CD14-positive monocyte (primary cell): ENCODE measurements around the gene NTM. TPM values are rescaled to one million over a fixed set of nuclear protein-coding genes. Genes with fewer than 3 reads are reported as not detected.

Experiments used
- DNase-seq, 3 donors: peaks; one replicate each; pipeline ENCODE4 v3.0.0-alpha.2; 2011 to 2022
- H2AFZ ChIP-seq: 2 replicates; pipeline ENCODE4 v1.6.0; 2012; ENCODE audit warnings: mild to moderate bottlenecking, low read depth, low read length, inconsistent platforms; ENCODE audit not compliant: insufficient read depth, poor library complexity, severe bottlenecking
- H3K27ac ChIP-seq, 2 donors: 1 replicate in 1 of 2; 2 replicates in 1 of 2; pipeline ENCODE4 v1.5.1; 2012 to 2013; ENCODE audit warnings: low read length in 2 of 2, control low read depth in 1 of 2, inconsistent platforms in 1 of 2, low read depth in 1 of 2, mild to moderate bottlenecking in 1 of 2
- H3K27me3 ChIP-seq, 2 donors: one replicate each; pipeline versions ENCODE4 v1.6.0 to v1.6.1; 2011 to 2013; ENCODE audit warnings: low read length in 2 of 2; ENCODE audit not compliant: control insufficient read depth in 2 of 2, insufficient read depth in 2 of 2
- H3K36me3 ChIP-seq, 2 donors: replicated peaks in 1 of 2; 1 replicate in 1 of 2; 2 replicates in 1 of 2; pipeline versions ENCODE4 v1.5.1 to v1.6.1; 2012 to 2013; ENCODE audit warnings: low read length in 2 of 2, control low read depth in 1 of 2, inconsistent platforms in 1 of 2, mild to moderate bottlenecking in 1 of 2; ENCODE audit not compliant: insufficient read depth in 2 of 2, control insufficient read depth in 1 of 2
- H3K4me1 ChIP-seq, 2 donors: 1 replicate in 1 of 2; 2 replicates in 1 of 2; pipeline versions ENCODE4 v1.5.1 to v1.6.1; 2012 to 2013; ENCODE audit warnings: low read length in 2 of 2, control low read depth in 1 of 2, inconsistent platforms in 1 of 2, mild to moderate bottlenecking in 1 of 2, moderate library complexity in 1 of 2; ENCODE audit not compliant: insufficient read depth in 2 of 2, control insufficient read depth in 1 of 2
- H3K4me2 ChIP-seq: replicated peaks from 2 replicates; pipeline ENCODE3; 2012; ENCODE audit warnings: low read length, moderate library complexity, mild to moderate bottlenecking; ENCODE audit not compliant: poor library complexity, severe bottlenecking; ENCODE audit errors: extremely low read depth
- H3K4me3 ChIP-seq, 3 experiments: fragments of 200-600 bp in 1 of 3; sonication (generic) in 1 of 3; replicated peaks in 1 of 3; 1 replicate in 2 of 3; 2 replicates in 1 of 3; pipeline ENCODE4 v1.5.1; 2011 to 2013; ENCODE audit warnings: low read length in 3 of 3, mild to moderate bottlenecking in 3 of 3, control low read depth in 2 of 3, low read depth in 2 of 3, inconsistent platforms in 1 of 3, moderate library complexity in 1 of 3
- H3K79me2 ChIP-seq: 2 replicates; pipeline ENCODE4 v1.6.0; 2012; ENCODE audit warnings: mild to moderate bottlenecking, control low read depth, inconsistent platforms, low read length, moderate library complexity; ENCODE audit not compliant: insufficient read depth
- H3K9ac ChIP-seq: 2 replicates; pipeline ENCODE4 v1.6.0; 2017; ENCODE audit warnings: low read length, mild to moderate bottlenecking; ENCODE audit not compliant: insufficient read depth, poor library complexity, severe bottlenecking
- H3K9me3 ChIP-seq, 2 donors: replicated peaks in 1 of 2; 1 replicate in 1 of 2; 2 replicates in 1 of 2; pipeline versions ENCODE4 v1.5.1 to v1.6.1; 2012 to 2013; ENCODE audit warnings: low read length in 2 of 2, control low read depth in 1 of 2; ENCODE audit not compliant: control insufficient read depth in 1 of 2, insufficient read depth in 1 of 2
- H4K20me1 ChIP-seq: 2 replicates; pipeline ENCODE4 v1.6.0; 2012; ENCODE audit warnings: mild to moderate bottlenecking, low read length, control low read depth, moderate library complexity; ENCODE audit not compliant: insufficient read depth
- H3K27ac Mint-ChIP-seq, 7 donors: one replicate each; pipeline ENCODE4 v1.8.0; 2020; ENCODE audit warnings: mild to moderate bottlenecking in 7 of 7, mixed read lengths in 7 of 7, moderate library complexity in 6 of 7, inconsistent platforms in 2 of 7
- H3K27me3 Mint-ChIP-seq, 3 donors: one replicate each; pipeline ENCODE4 v1.8.0; 2021 to 2022; ENCODE audit warnings: low read depth in 3 of 3, mild to moderate bottlenecking in 3 of 3, mixed read lengths in 3 of 3, moderate library complexity in 3 of 3, inconsistent platforms in 1 of 3
- H3K36me3 Mint-ChIP-seq, 2 donors: one replicate each; pipeline ENCODE4 v1.8.0; 2020; ENCODE audit warnings: mixed read lengths in 2 of 2, inconsistent platforms in 1 of 2, mild to moderate bottlenecking in 1 of 2
- H3K4me1 Mint-ChIP-seq: one replicate; pipeline ENCODE4 v1.8.0; 2020; ENCODE audit warnings: mild to moderate bottlenecking, mixed read lengths
- H3K4me3 Mint-ChIP-seq, 2 donors: one replicate each; pipeline ENCODE4 v1.8.0; 2020; ENCODE audit warnings: mild to moderate bottlenecking in 2 of 2, mixed read lengths in 2 of 2, moderate library complexity in 1 of 2
- H3K9me3 Mint-ChIP-seq, 7 donors: one replicate each; pipeline ENCODE4 v1.8.0; 2020 to 2022; ENCODE audit warnings: mixed read lengths in 7 of 7, mild to moderate bottlenecking in 6 of 7, moderate library complexity in 6 of 7, inconsistent platforms in 2 of 7
- CTCF ChIP-seq: fragments of 200-600 bp; IDR thresholded peaks from one replicate; pipeline ENCODE4 v1.8.0; 2022; ENCODE audit warnings: antibody characterized with exemption, mild to moderate bottlenecking
- WGBS: methylation state at CpG from one replicate; pipeline ENCODE4 v1.1.5; 2013; ENCODE audit warnings: missing lambda C conversion rate; ENCODE audit not compliant: insufficient coverage; 5-methylcytosine and 5-hydroxymethylcytosine counted together
- intact Hi-C, 2 donors: fragments of 100-400 bp; cut with micrococcal nuclease; formaldehyde crosslinking; loops; one replicate each; pipeline versions ENCODE4 v1.15.0 to v1.15.1; 2023
- polyA plus RNA-seq, 3 donors: library from polyadenylated mRNA; depleted of rRNA in 1 of 3; unstranded in 2 of 3; stranded (reverse) in 1 of 3; fragments of 300-500 nt in 2 of 3; fragments of >200 nt in 1 of 3; fragmentation: Illumina TruSeq in 2 of 3; gene quantifications; 1 replicate in 2 of 3; 2 replicates in 1 of 3; pipeline ENCODE4 v1.2.3, GENCODE V29; 2012 to 2021

NTM gene
- polyA plus RNA-seq, 3 donors, result not detected

DNA sequence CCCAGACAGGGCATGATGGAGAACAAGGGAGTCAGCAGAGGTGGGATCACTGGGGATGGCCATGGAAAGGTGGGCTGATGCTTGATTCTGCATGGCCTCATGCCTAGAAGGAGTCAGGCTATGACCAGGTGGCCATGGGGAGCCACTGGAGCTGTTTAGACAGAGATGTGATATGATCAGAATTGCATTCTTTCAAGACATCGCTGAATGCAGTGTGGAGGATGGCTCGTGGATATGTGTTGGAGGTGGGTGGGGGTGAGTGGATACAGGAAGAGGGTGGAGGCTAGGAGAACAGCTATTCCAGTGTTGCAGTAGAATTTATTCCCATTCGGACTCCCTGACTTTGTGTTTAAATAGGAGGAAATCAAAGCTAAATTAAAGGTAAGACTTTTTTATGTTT is 841.1 kb downstream of the NTM start:
- Histone ChIP-seq H3K4me2 (no peak overlapping the region), H4K20me1 (no peaks in the 10 kb centered on the region), H3K9ac (no peak overlapping the region), H3K36me3 (no peaks in the 10 kb centered on the region), H3K4me1 (no peaks in the 10 kb centered on the region), H3K27me3 (no peaks in the 10 kb centered on the region), H3K9me3 (peaks cover 0 to 5% of the 10 kb centered on the region in 2 donors), H3K27ac (no peak overlapping the region), H3K4me3 (no peak overlapping the region), H2AFZ (no peak overlapping the region), H3K79me2 (no peaks in the 10 kb centered on the region)
- TF ChIP-seq CTCF, result no peak
- Mint-ChIP-seq H3K27me3 (peaks cover 0 to 1% (median 0%) of the 10 kb centered on the region in 3 donors), H3K9me3 (peaks cover 0 to 10% (median 0%) of the 10 kb centered on the region in 7 donors), H3K36me3 (no peaks in the 10 kb centered on the region), H3K4me3 (no peak overlapping the region), H3K4me1 (no peaks in the 10 kb centered on the region), H3K27ac (no peak overlapping the region)
- intact Hi-C loops, result no loop called here
- WGBS, result 90% methylated on average over 2 of the region's 3 CpGs
- no peak for DNase-seq

GRCh38 chr11:132217856-132218255 is 847.4 kb downstream of the NTM start:
- Mint-ChIP-seq H3K36me3 (no peaks in the 10 kb centered on the region), H3K27ac (peak overlapping the region in 1 of 7 donors; percentile 18), H3K4me1 (no peaks in the 10 kb centered on the region), H3K9me3 (peaks cover 0 to 11% (median 4%) of the 10 kb centered on the region in 7 donors), H3K4me3 (no peak overlapping the region), H3K27me3 (peaks cover 0 to 4% (median 0%) of the 10 kb centered on the region in 3 donors)
- Histone ChIP-seq H3K79me2 (no peaks in the 10 kb centered on the region), H3K27ac (no peak overlapping the region), H3K9me3 (no peaks in the 10 kb centered on the region), H3K4me2 (no peak overlapping the region), H4K20me1 (no peaks in the 10 kb centered on the region), H3K4me3 (no peak overlapping the region), H3K4me1 (no peaks in the 10 kb centered on the region), H2AFZ (no peak overlapping the region), H3K27me3 (no peaks in the 10 kb centered on the region), H3K36me3 (no peaks in the 10 kb centered on the region), H3K9ac (no peak overlapping the region)
- 80% methylated on average over 1 of the region's 5 CpGs for WGBS
- intact Hi-C loops, result no loop called here
- TF ChIP-seq CTCF, result no peak
- DNase-seq, result no peak
